GM18505 (cell line): Measurements from ENCODE around the gene AFG3L2.

Experiments used
- ATAC-seq: cut with Tn5 transposase; IDR thresholded peaks from one replicate; pipeline ENCODE4 v1.9.1; 2021; ENCODE audit not compliant: unreplicated experiment
- POLR2A ChIP-seq: IDR thresholded peaks from 4 replicates; pipeline ENCODE4 v1.6.1; 2011; ENCODE audit warnings: borderline replicate concordance; ENCODE audit not compliant: insufficient read depth, insufficient read length; ENCODE audit errors: extremely low read depth

AFG3L2 gene

DNA sequence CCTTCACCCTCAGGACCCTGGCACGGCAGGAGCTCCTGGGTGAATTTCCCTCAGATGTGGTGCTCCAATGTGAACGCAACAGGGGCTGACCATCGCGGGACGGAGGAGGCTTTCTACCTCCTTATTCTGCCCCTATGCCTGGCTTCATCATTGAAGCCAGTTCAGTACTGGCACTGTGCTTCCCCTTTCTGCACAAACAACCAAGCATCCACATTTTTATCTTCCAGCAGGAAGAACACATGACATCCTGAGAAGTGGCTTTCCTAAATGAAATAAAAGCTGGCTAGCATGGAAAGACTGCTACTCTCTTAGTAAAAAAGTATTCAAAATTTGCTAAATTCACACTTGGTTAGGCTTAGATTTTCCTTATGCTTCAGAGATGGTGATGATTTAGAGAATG, 24.8 kb downstream of the AFG3L2 start:
- TF ChIP-seq POLR2A: no peak
- ATAC-seq: no peak

DNA sequence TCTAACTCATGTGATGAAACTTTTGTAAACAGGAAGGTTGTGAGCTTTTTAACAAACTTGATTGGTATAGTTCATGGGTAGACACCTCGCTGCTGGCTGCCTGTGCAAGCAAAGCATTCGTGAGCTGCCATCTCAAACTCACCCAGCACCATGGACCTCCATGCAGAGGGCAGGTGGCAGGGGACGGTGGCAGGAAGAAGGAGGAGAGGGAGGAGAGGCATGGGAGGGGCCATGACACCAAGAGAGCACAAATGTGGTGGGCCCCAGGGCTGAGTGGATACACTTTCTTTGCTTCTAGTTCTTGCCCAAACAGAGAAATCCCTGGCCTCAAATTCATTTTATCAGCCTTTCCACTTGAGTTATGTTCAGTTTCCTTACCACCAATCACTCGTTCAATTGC, 29.1 kb downstream of the AFG3L2 start:
- TF ChIP-seq POLR2A: no peak
- ATAC-seq: no peak

DNA sequence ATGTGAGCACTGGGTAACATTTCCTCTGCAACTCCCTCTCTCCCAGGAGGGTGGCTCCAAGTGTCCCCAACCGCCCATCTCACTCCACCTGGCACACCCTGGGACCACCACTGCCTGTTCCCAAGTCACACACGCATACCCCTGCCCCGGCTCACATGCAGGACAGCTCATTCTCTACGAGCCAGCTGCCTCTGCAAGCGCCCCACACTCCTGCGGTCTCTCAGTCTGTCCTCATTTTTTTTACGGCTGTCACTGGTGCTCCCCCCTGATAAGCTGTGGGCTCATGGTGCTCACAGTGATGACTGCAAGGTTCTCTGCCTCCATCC, 30.8 kb downstream of the AFG3L2 start:
- TF ChIP-seq POLR2A: no peak
- ATAC-seq: no peak

DNA sequence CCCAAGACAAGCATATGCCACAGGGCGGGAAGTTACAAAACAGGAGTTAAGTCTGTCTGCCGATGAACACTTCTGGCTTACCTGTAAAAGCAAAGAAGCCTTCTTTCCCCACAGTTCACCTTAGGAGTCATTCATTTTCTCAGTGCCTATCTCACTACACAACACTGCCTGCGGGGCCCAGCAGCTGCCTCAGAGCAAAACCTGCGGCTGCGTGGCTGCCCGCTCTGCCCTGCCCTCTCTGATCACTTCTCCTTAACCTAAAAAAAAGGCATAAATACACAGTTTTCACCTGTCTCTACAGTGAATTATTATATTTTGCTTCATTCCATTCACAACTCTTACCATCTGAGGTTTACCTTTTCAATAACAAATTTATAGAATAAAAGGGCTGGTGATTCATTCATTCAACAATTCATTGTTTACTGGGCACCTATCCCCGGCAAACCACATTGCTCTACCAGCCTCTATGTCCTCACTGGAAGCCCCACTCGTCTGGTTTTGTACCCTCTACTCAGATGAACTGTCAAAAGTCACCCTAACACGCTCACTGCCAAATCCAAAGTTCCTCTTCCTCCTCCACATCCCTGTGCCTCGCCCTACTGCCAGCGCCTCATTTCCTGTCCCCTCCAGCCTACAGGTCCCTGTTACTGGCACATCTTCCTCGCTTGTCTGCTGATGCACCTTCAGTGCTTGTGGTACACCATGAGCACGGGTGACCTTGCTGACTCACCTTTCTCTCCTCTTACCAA, 31.4 kb downstream of the AFG3L2 start:
- TF ChIP-seq POLR2A: no peak
- no peak for ATAC-seq

DNA sequence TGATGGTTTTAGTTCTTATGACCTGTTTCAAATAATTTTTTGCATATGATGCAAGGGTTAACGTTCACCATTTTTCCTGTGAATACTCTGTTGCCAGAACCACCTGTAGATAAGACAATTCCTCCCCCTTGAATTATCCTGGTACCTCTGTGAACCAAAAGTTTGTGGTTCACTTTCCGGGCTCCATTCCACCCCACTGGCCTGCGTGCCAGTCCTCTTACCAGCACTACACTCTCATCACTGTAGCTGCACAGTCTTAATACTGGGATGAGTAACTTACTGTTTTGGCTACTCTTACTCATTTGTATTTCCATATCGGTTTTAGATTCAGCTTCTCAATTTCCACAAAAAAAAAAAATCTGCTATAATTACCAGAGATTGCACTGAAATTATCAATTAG, 34.4 kb downstream of the AFG3L2 start:
- no peak for TF ChIP-seq POLR2A
- no peak for ATAC-seq

DNA sequence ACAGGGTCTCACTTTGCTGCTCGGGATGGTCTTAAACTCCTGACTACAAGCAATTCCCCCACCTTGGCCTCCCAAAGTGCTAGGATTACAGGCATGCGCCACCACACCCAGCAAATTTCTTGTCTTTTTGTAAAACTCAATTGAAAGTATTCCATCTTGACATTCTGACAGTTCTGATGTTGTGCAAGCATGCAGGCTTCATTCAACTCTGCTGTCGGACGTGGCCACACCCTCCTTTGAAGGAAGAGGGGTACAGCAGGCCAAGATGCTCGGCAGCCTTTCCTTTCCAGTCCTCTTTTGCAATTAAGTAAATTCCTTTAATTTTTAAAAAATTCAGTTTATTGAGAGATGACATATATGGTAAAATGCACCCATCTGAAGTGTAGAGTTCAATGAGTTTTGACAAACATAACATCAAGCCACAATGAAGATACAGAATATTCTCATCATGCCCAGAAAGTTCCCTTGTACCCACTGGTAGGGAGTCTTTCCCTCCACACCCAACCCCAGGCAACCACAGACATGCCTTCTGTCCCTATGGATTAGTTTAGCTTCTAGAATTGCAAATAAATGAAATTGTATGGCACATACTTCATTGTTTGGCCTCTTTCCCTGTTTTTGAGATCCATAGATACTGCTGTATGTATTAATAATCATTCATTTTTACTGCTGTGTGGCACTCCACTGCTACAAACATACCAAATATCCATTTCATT, 35.9 kb downstream of the AFG3L2 start:
- ATAC-seq: no peak
- TF ChIP-seq POLR2A: no peak

DNA sequence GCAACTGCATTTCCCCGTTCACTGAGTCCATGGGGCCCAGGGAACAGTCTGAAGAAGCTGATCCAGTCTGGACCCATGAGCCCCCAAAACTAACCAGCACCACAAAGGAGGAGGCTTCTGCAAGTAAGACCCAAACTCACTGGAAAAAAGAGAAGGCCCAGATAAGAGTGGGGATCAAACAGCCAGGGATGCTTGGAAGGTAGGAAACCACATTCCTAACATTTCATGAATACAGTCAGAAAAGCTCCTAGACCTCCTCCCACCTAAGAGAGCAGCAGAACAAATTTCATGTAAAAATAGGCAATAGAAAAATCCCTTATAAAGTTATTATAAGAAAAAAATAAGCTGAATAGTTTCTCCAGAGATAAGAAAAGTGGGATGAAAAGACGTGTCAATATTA, 38.6 kb downstream of the AFG3L2 start:
- TF ChIP-seq POLR2A: no peak

DNA sequence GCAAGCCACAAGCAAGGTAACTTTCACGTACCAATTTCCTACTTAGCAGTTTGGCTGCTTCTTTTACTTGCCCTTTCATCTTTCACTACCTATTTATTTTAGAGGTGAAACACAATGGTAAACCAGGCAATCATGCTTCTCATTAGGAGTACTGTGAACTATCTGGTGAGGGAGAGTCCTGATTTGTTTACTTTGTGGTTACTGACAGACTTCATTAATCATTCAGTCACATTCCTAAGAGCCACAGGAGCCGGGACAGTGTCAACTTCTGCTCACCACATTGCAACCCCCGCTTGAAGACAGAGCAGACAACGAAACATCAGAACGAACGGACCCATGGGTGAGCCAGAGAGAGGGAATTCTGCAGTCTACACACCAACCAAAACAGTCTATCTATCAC, 40.1 kb downstream of the AFG3L2 start:
- TF ChIP-seq POLR2A: no peak

More for the DNA sequence above, 38.6 kb downstream of the AFG3L2 start:
- no peak for ATAC-seq

DNA sequence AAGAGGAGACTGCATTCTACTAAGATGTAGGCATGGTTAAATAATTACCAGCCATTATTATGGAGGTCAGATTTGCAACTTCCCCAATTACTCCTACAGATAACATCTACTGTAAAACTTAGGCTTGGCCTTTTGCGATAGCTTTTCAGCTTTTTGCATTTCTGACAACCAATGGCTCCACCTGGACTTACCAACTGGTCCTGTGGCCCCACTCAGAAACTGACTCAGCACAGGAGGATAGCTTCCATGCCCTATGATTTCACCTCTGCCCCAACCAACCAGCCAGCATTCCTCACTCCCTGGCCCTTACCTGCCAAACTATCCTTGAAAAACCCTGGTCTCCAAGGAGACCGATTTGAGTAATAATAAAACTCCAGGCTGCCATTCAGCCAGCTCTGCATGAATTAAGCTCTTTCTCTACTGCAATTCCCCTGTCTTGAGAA, 40.8 kb downstream of the AFG3L2 start:
- TF ChIP-seq POLR2A: no peak
- ATAC-seq: no peak

More for the DNA sequence above, 40.1 kb downstream of the AFG3L2 start:
- ATAC-seq: no peak

DNA sequence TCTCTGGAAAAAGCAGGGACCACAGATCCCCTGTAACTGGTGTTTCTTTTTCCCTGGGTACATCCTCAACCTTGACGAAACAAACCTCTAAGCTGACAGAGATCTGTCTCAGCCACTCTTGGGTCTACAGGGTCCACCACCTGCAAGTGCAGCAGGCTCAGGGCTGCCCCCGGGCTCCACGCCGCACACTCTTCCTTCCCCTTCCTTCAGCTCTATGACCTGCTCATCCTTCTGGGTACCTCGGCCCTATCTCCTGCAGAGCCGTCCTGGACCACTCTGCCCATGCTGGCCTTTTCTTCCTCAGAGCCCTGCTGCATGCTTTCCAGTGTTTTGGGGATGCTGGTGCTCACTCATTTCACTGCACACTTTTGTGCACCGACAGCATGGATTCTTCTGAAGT, 41.5 kb downstream of the AFG3L2 start:
- no peak for ATAC-seq
- no peak for TF ChIP-seq POLR2A

DNA sequence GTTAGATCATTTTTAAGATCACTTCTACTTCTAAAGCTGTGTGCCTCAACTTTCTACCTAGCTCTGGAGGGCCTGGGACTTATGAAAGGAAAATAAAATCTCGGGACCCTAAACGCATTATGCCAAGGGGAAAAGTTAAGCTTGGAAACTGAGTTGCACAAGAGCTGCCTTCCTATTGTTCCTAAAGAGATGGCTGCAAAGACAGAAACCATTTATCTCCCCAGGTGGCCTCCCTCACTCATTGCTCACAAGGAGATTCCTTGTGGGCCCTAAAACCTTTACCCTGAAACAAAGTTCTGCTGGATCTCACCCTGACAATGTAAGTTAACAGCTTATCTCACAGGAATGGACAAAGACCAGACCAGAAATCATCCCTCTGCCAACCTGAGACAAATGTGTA, 42.2 kb downstream of the AFG3L2 start:
- no peak for TF ChIP-seq POLR2A
- no peak for ATAC-seq

DNA sequence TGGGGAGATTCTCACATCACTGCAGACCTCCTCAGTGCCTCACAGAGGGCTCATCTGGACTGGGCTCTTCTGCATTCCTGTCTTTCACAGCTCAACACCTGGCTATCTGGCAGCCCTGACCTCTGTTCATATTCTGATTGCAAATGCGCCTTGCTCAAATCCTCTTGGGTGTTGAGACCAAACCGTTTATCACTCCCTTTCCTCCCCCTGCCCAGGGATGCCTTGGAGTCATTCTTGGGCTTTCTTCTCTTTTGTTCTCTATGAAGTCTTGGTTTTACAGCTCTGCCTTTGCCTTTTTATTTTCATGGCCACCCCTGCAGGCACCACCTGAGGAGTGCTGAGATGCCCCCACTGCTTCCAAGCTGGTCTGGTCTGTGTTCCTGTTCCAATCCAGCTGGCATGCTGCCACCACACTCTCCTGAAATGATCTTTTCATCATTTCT, 42.6 kb downstream of the AFG3L2 start:
- TF ChIP-seq POLR2A: no peak
- no peak for ATAC-seq

DNA sequence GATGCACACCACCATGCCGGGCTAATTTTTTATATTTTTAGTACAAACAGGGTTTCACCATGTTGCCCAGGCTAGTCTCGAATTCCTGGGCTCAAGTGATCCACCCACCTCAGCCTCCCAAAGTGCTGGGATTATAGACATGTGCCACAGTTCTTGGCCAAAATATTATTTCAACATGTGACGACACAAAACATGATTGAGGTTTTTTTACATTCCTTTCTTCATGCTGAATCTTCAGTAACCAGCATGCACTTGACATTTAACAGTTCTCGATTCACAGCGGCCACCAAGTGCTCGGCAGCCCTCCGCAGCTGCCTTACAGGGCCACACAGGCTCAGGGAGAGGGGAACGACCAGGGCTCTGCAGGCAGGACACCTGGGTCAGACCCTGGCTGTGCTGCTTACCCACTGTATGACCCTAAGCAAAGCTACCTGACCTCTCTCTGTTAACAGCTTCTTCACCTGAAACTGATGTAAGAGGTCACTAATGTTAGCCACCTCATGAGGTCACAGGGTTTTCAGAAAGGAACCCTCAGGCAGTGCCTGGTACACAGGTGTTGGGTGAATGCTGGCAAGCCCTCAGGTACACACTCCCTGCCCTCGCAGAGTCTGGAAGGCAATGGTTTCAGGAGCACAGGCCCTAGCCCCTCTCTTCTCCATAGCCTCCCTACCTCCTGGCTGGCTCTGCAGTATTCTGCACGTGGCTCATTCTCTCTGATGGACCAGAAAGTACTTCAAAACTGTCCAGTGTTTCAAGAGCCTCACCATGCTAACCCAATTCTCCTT, 43.3 kb downstream of the AFG3L2 start:
- no peak for TF ChIP-seq POLR2A
- no peak for ATAC-seq

DNA sequence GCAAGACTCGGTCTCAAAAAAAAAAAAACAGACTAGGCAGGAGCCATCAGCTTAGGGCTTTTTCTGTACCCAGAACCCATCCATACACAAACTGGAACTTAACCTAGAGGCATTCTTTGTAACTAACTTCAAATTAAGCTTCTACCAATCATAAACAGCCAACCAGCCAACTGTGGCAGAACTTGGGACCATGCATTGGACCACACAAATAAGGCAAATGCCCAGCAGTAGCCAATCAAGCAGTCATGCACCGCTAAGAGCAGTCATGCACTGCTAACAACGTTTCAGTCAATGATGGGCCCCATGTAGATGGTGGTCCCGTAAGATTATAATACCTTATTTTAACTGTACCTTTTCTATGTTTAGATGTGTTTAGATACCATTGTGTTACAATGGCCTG, 46.3 kb downstream of the AFG3L2 start:
- no peak for TF ChIP-seq POLR2A
- ATAC-seq: no peak

DNA sequence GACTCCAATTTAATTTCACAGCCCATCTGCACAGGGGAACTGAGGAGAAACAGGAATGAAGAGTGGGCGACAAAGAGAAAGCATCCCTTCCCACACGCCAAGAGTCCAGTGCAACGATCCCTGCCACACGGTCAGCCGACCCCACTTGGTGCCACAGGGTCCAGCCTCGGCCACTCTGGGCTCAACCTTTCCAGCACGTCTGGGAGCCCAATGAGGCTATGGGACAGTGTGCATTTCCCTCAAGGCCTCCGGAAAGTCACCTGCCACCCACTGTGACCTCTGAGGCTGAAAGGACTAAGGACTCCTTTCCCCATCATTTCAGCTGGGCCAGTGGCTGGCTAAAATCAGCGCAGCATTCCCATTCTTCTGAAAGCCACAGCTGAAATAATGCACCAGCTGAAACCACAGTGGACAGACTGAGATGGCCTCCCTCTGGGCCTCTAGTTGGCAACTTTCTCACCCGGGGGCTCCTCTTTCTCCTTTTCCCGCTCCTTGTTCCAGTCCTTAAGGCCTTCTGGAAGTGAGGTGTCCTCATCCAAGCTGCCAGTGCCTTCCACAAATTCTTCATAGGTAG, 47.8 kb downstream of the AFG3L2 start:
- no peak for TF ChIP-seq POLR2A
- no peak for ATAC-seq
